IPS DF 4.7 (cell line): ENCODE measurements around the gene PRPF6.
"Not testable (repeated sequence)": the region's sequence is repeated elsewhere in the genome, so short reads cannot be mapped to it uniquely, and the experiment has no call there.

Experiments used
- DNase-seq: peaks from one replicate; pipeline ENCODE4 v3.0.0-alpha.2; 2013; ENCODE audit warnings: low spot score; ENCODE audit errors: extremely low read depth

The PRPF6 gene

DNA sequence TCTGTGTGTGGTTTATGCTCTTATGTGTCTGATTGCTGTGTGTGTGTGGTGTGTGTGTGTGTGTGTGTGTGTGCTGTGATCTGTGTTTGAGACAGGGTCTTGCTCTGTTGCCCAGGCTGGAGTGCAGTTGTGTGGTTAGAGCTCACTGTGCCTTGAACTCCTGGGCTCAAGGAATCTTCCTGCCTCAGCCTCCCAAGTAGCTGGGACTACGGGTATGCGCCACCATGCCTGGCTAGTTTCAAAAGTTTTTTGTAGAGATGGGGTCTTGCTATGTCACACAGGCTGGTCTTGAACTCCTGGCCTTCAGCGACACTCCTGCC lies 7.8 kb upstream of the PRPF6 start:
- DNase-seq: no peak

DNA sequence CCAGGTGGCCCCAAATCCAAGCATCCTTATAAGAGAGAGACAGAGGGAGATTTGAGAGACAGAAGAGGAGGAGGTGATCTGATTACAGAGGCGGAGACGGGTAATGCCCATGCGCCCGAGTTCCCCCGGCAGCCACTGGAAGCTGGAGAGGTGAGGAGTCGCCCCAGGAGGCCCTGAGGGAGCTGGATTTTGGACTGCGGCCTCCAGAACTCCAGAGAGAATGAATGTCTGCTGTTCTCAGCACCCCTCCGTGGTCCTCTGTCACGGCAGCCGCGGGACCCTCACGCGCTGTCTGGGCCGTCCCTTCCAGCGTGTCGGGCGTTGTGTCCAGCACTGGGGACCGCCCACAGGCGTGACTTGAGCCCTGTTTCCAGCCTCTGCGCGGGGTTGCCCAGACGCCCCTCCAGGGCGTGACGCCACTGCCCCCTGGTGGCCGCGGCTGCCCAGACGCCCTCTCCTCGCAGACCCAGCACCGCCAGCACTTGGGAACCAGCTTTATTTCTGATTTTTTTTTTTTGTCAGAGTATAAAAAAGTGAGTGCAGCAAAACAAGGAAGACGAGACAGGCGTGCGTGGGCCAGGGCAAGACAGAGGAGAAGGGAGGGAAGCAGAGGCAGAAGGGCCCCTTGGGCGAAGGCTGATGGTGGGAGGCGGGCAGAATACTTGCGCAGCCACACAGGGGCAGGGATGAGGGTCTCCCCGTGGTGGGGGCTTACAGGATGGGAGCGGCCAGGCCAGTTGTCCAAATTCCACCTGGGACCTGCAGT lies 7.1 kb upstream of the PRPF6 start:
- DNase-seq: no peak

DNA sequence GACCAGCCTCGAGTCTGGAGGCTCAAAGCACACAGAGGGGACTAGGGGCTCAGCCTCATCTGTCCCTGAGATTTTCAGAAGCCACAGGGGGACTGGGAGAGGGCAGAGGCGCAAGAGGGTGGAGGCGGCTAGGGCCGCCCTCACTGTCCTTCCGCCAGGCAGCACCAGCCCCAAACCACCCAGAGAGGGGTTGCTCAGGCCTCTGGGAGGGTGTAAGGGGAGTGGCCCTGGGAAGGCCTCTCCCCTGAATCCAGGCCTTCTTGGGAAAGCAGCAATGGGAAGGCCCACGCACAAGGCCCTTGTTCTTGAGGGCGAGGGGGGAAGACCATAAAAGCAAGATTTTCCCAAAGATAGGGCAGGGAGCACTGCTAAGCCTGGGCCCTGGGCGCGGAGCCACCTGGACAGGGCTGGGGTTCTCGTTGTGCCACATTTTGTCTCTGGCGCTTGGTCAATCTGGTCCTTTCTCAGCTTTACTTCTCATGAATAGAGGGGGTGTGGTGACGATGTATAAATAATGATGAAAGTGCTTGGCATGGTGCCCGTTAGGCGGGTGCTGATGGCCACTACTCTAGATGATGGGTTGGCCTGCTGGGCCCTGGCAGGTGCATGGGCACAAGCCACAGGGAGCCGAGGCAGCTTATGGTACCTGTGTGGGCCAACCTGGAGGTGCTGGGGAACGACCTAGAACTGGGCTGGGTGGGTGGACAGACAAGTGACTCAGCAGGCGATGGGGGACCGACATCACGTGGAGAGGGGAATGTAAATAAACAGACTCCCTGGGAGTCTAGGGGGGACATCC lies 6.3 kb upstream of the PRPF6 start:
- no peak for DNase-seq

DNA sequence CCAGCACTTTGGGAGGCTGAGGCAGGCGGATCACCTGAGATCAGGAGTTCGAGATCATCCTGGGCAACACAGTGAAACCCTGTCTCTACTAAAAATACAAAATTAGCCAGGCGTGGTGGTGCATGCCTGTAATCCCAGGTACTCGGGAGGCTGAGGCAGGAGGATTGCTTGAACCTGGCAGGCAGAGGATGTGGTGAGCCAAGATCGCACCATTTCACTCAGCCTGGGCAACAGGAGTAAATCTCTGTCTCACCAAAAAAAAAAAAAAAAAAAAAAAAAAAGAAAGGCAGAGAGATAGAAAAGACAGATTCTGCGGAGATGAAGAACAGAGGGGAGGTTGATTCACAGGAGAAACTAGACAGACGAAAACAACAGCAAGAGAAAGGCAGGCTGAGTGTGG lies 4.4 kb upstream of the PRPF6 start:
- DNase-seq: not testable (repeated sequence)

DNA sequence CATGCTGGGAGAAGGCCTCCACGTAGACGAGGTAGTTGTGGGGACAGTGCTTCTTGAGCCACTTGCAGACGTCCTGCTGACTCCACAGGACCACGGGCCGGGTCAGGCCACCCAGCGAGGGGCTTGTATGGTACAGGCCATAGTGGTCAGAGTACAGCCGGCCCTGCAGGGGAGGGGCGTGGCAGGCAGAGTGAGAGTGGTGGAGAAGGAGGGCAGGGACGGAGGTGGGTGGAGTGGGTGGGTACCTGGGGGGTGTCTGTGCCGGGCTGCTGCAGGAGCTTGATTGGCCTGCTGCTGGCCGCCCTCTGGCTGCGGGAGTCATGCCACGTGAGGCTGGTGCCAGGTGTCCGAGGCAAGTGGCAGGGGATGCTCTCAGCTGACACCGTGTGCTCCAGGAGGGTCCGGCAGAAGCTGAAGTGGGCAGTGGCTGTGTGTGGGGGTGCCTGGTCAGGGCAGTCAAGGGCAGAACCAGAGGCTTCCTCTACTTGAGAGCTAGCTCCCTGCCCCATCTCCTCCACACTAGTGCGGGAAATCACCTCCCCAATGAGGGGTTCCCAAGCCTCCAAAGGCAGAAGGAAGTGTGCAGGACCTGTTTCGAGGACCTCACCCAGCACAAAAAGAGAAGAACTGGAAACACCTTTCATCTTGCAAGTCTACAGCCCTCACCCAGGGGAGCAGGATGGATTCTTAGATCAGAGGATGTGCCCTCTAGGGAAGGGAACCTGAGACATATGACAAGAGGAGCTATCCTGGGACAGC lies 3.8 kb upstream of the PRPF6 start:
- no peak for DNase-seq

- DNase-seq: no peak
Observed at GRCh38 chr20:63977739-63978276, 3.1 kb upstream of the PRPF6 start.

DNA sequence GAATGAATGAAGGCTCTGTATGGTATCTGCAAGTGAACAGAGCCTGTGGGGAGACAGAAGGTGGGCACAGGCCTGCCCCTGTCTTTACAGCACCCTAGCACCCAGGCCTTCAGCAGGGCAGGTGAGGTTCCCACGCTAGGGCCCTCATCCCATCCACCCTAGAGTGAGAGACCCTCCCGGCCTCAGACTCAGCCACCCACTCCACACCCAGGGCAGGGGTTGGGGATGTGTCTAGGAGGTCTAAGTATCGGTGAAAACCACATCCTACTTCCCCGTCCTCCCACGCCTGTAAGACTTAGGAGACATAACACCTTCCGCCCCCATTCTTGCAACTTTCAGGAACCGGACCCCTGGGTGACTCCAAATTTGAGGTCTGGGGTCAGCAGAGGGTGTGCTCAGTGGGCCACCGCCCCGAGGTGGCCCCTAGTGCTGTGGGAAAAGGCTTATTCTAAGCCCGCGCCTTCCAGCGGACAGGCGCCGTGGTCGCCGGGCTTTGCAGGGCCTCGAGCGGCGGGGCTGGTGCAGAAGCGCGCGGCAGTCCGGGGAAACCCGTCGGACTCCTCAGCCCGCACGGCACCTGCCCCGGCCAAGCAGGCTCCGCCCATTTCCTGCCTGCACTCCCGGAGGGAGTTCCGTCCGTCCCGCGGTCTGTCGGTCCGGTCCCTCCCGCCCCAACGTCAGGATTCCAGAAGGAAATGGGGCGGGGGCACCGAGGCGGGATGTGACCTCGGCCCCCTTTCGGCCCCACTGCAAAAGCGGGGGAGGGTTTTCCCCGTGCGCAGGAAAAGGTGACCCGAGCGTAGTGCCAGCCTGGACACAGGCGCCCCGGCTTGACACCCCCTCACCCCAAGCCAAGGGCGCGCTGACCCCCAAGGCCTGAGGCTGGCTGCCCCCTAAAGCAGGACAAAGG lies 2.4 kb upstream of the PRPF6 start:
- no peak for DNase-seq

- DNase-seq: no peak
Observed at GRCh38 chr20:63979229-63979556, 1.7 kb upstream of the PRPF6 start.

GRCh38 chr20:63979557-63980316 lies 1.2 kb upstream of the PRPF6 start, which contains the start of gene SAMD10:
SAMD10 (minus strand) TSS chr20:63979642; CDS start chr20:63979467, 175 bp downstream.
- no peak for DNase-seq

- DNase-seq: no peak
Observed at GRCh38 chr20:63980317-63980805, 571 bp upstream of the PRPF6 start.

DNA sequence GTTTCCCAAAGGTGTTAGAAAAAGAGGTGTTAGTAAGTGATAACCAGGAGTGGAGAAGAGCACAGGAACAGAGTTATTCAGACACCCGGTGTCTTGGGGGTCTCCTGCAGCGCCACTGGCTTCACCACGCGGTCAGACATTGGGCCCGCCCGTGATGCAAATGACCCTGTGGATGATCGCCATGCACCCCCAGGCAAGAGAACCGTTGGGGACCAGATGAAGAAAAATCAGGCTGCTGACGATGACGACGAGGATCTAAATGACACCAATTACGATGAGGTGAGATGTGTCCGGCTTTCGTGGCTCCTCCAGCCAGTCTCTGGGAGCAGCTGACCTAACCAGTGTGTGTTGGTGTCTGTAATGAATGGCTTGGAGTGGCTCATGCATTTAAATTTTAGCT lies 2.0 kb downstream of the PRPF6 start:
- DNase-seq: no peak

GRCh38 chr20:64000906-64001305 lies 20.0 kb downstream of the PRPF6 start:
- no peak for DNase-seq

DNA sequence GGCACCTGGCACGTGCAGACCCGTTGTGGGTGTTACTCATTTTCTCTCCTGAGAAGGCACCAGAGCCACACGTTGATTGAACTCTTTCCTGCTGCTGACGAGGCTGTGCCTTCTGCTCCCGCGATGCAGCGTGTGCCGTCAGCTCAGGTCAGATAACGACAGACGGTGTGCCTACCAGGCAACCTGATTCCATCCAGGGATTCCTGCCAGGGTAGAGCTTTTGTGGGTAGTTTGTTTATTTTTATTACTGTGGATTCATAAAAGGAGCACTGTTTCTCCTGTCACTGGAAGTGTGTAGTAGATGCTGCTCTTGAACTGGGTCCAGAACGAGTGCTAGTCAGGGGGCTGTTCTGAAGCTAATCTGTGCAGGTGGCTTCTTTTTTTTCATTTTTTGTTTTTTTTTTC lies 20.7 kb downstream of the PRPF6 start:
- DNase-seq: no peak

DNA sequence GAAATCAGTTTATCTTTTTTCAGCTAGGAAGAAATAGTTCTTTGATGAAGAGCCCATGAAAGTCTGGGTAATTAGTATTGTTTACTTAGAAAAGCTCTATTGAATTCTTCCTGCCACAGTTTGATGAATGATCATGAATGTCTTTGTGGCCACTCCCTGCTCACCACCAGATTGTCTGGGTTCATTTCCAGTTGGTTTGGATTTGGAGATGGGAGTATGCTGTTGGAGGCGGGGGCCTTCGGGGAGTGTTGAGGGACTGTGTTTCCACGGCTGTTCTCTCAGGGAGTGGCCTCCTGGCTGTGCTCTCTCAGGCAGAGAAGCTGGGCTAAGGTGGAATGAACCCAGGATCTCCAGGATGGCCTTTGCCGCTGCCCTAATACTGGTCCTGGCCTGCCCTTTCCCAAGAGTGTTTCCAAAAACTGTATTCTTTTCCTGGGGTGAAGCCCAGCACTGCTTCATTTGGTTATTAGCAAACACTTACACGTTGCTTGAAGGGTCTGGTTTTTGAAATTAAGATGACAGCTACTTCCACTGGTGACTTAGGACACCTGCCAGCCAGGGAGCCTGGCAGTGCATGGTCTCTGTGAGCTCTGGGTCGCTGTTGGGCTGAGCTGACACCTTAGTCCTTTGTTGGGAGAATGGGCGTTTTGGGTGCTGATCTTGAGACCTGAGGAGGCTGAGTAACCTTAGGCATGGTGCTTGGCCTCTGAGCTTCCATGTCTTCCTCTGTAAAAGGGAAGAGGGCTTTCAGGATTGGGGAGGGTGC lies 23.2 kb downstream of the PRPF6 start:
- DNase-seq: no peak

- DNase-seq: no peak
Observed at GRCh38 chr20:64005394-64005793, 24.5 kb downstream of the PRPF6 start.

GRCh38 chr20:64006490-64006889 lies 25.6 kb downstream of the PRPF6 start:
- DNase-seq: no peak

GRCh38 chr20:64006902-64007301 lies 26.0 kb downstream of the PRPF6 start:
- DNase-seq: no peak

DNA sequence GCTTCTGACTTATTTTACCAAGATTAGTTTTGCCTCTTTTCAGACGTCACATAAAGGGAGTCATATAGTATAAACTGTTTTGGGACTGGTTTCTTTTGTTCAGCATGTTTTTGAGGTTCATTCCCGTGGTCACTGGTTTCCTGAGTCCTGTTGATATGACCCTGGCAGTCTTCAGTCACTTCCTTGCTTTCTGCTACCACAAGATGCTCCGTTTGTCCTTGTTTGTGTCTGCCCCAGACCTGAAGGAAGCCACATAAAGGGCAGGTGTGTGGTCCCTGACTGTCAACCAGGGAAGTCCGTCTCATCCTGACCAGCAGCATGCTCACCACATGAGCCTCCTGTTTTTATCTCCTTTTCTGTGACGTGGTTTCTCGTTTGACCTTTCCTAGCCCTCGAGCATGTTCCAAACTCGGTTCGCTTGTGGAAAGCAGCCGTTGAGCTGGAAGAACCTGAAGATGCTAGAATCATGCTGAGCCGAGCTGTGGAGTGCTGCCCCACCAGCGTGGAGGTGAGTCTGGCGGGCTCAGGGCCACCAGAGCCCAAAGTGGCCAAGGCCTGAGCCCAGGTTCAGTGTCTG lies 29.0 kb downstream of the PRPF6 start:
- DNase-seq: no peak

DNA sequence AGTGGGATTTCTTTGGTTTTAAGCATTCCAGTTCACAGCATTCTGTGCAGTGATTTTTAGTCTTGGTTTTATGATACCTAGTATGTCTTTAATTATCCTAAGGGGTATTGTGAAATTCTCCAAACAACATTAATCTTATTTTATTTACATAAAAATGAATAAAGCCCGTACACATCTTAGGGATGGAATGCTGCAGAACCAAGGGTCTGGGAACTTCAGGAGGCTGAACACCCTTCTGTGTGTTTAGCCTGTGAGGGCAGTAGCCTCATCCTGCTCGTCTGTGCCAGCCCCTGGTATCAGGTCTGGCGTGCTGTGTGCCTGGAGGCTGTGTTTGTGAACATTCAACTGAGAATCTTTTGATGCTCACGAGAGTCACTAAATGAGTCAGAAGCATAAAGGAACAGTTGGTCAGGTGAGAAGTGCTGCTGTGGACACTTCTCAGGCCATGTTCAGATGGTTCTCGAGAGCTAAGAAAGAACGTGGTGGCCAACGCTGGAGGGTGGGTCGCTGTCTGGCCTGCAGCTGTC lies 29.8 kb downstream of the PRPF6 start:
- DNase-seq: no peak
